NCI-H2196 treated with DMSO at 0.1 percent for 48 hours (cell line): Measurements from ENCODE around the gene ZNF25.
"Not testable (repeated sequence)": the region's sequence is repeated elsewhere in the genome, so short reads cannot be mapped to it uniquely, and the experiment has no call there.

Experiments
- DNase-seq: peaks from one replicate; lab custom pipeline; 2025; ENCODE audit not compliant: unreplicated experiment; lab: John Stamatoyannopoulos, UW

The ZNF25 gene

GRCh38 chr10:37948210-37948609, 28.2 kb downstream of the ZNF25 start:
- DNase-seq, result no peak

- DNase-seq, result no peak
Measured at GRCh38 chr10:37947526-37947925, 28.9 kb downstream of the ZNF25 start.

GRCh38 chr10:37937864-37938263, 38.6 kb downstream of the ZNF25 start:
- no peak for DNase-seq

GRCh38 chr10:37934791-37935190, 41.7 kb downstream of the ZNF25 start:
- no peak for DNase-seq

GRCh38 chr10:37930423-37930822, 46.0 kb downstream of the ZNF25 start:
- DNase-seq, result no peak

- not testable (repeated sequence) for DNase-seq
Measured at GRCh38 chr10:37908165-37908564, 68.3 kb downstream of the ZNF25 start.

GRCh38 chr10:37906382-37906781, 70.1 kb downstream of the ZNF25 start:
- DNase-seq, result no peak
